Esophagus squamous epithelium (tissue), 4 donors: ENCODE data around the gene ARHGEF1.

Source experiments
- POLR2A ChIP-seq, 4 donors: fragments of 450-650 bp; IDR thresholded peaks; one replicate each; pipeline ENCODE4 v1.6.1; 2017; ENCODE audit warnings: antibody characterized with exemption in 4 of 4, mild to moderate bottlenecking in 4 of 4, moderate library complexity in 3 of 4
- TF ChIP-seq, protein P1 (sequence below), 6 experiments: fragments of 450-650 bp in 4 of 6; fragments of 200-600 bp in 2 of 6; sonication (generic) in 2 of 6; IDR thresholded peaks; one replicate each; pipeline ENCODE4 v1.5.1; 2016 to 2019; ENCODE audit warnings: antibody characterized with exemption in 6 of 6, mild to moderate bottlenecking in 4 of 6, moderate library complexity in 4 of 6

DNA sequence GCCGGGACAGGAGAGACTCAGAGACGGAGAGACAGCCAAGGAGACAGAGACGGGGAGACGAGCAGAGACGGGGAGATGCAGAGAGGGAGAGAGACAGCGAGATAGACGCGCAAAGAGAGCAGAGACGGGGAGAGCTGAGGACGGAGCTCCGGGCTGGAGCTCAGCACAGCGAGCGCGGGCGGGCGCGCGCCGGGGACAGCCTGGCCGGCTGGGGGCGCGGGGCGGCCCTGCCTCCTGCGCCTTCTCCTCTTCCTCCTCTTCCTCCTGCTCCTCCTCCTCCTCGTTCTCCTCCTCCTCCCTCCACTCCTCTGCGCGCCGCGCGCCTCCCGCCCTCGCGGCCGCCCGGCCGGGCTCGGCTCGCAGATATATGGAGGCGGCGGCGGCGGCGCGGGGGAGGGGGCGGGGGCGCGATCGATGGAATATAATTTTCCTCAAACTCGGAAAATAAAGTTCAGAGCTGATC is 45.3 kb downstream of the ARHGEF1 start, which contains the start of gene ERFL:
- TF ChIP-seq, protein P1, sequence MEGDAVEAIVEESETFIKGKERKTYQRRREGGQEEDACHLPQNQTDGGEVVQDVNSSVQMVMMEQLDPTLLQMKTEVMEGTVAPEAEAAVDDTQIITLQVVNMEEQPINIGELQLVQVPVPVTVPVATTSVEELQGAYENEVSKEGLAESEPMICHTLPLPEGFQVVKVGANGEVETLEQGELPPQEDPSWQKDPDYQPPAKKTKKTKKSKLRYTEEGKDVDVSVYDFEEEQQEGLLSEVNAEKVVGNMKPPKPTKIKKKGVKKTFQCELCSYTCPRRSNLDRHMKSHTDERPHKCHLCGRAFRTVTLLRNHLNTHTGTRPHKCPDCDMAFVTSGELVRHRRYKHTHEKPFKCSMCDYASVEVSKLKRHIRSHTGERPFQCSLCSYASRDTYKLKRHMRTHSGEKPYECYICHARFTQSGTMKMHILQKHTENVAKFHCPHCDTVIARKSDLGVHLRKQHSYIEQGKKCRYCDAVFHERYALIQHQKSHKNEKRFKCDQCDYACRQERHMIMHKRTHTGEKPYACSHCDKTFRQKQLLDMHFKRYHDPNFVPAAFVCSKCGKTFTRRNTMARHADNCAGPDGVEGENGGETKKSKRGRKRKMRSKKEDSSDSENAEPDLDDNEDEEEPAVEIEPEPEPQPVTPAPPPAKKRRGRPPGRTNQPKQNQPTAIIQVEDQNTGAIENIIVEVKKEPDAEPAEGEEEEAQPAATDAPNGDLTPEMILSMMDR (IDR thresholded peaks at IDR 0.05) = no peak
- TF ChIP-seq POLR2A (IDR thresholded peaks at IDR 0.05) = no peak
